VCaP (cell line): ENCODE results near the gene GYS1.

Source experiments
- H3K27ac ChIP-seq: fragments of 450-650 bp; 2 replicates; pipeline ENCODE4 v1.5.1; 2017
- TF ChIP-seq, protein P1 (sequence below): fragments of 450-650 bp; conservative IDR thresholded peaks from 2 replicates; pipeline ENCODE4 v1.5.1; 2017; ENCODE audit warnings: mild to moderate bottlenecking, moderate library complexity

The GYS1 gene

GRCh38 chr19:48959341-48960239 lies 33.5 kb downstream of the GYS1 start:
- TF ChIP-seq, protein P1, sequence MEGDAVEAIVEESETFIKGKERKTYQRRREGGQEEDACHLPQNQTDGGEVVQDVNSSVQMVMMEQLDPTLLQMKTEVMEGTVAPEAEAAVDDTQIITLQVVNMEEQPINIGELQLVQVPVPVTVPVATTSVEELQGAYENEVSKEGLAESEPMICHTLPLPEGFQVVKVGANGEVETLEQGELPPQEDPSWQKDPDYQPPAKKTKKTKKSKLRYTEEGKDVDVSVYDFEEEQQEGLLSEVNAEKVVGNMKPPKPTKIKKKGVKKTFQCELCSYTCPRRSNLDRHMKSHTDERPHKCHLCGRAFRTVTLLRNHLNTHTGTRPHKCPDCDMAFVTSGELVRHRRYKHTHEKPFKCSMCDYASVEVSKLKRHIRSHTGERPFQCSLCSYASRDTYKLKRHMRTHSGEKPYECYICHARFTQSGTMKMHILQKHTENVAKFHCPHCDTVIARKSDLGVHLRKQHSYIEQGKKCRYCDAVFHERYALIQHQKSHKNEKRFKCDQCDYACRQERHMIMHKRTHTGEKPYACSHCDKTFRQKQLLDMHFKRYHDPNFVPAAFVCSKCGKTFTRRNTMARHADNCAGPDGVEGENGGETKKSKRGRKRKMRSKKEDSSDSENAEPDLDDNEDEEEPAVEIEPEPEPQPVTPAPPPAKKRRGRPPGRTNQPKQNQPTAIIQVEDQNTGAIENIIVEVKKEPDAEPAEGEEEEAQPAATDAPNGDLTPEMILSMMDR, result no peak

DNA sequence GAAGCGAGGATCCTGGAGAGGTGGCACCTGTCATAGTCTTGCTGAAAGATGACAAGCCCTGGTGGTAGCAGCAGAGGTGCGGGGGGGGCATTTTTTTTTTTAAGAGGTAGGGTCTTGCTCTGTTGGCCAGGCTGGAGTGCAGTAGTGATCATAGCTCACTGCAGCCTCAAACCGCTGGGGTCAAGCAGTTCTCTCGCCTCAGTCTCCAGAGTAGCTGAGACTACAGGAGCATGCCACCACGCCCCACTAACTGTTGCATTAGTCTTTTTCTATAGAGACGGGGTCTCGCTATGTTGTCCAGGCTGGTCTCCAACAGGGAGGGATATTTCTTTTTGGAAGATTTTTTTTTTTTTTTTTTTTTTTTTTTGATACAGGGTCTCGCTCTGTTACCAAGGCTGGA lies 35.1 kb downstream of the GYS1 start:
- no peak overlapping the region for H3K27ac ChIP-seq
- TF ChIP-seq, protein P1, result no peak

More at GRCh38 chr19:48959341-48960239, 33.5 kb downstream of the GYS1 start:
- H3K27ac ChIP-seq, result no peak overlapping the region

DNA sequence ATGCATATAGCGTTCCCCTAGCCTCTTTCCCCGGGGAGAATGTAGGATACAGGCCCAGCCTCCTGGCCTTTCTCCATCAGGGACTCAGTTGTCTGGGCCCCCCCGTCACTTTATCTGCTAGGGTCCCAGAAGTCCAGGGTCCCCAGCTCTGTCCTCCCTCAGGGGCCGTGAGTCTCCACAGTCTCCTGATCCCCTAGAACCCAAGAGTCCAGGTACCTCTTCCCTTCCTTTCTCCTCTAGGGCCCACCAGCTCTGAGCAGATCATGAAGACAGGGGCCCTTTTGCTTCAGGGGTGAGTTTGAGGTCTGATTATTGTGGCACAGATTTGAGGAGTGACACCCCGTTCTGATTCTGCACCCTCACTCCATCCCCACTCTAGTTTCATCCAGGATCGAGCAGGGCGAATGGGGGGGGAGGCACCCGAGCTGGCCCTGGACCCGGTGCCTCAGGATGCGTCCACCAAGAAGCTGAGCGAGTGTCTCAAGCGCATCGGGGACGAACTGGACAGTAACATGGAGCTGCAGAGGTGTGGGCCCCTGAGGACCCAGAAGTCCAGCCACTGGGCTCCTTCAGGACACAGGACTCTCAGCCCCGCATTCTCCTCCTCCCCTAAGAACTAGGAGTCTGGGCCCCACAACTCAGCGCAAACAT lies 37.7 kb downstream of the GYS1 start:
- TF ChIP-seq, protein P1, result no peak
- peak overlapping the region; percentile 86 for H3K27ac ChIP-seq

DNA sequence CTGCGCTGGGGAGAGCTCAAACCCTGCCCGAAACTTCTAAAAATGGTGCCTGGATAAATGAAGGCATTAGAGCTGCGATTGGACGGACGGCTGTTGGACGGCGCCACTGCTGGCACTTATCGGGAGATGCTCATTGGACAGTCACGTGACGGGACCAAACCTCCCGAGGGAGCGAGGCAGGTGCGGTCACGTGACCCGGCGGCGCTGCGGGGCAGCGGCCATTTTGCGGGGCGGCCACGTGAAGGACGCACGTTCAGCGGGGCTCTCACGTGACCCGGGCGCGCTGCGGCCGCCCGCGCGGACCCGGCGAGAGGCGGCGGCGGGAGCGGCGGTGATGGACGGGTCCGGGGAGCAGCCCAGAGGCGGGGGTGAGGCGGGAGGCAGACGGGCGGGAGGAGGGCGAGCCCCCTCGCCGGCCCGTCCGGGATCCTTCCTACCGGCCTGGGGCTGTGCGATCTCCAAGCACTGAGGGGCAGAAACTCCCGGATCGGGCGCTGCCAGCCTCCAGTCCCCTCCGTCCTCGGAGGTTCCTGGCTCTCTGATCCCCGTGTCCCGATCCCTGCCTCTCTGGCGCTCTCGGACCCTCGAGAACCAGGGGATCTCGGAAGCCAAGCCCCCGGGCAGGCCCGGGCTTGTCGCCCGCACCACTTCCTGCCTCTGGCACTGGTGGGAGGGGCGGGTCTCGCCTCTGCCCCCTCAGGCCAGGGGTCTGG lies 38.4 kb downstream of the GYS1 start, which contains the start of gene BAX:
TSS of gene BAX (plus strand) at position 281 of the 713 bp plus-strand sequence. CDS start at position 335, 54 bp downstream.
- TF ChIP-seq, protein P1, result no peak
- peak within 1 kb of the TSS; percentile 86 for H3K27ac ChIP-seq

DNA sequence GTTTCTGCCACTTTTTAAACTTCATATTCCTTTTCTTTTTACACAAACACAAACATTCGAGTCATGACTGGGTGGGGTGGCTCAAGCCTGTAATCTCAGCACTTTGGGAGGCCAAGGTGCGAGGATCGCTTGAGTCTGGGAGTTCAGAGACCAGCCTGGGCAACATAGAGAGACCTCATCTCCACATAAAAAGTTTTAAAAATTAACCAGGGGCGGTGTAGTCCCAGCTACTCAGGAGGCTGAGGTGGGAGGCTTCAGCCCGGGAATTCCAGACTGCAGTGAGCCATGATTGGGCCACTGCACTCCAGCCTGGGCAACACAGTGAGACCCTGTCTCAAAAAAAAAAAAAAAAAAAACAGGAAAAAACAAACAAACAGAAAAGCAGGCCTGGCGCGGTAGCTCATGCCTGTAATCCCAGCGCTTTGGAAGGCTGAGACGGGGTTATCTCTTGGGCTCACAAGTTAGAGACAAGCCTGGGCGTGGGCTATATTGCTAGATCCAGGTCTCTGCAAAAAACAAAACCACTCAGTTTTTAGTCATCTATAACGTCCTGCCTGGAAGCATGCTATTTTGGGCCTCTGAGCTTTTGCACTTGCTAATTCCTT lies 39.0 kb downstream of the GYS1 start:
- H3K27ac ChIP-seq, result peak overlapping the region; percentile 86
- TF ChIP-seq, protein P1, result no peak

DNA sequence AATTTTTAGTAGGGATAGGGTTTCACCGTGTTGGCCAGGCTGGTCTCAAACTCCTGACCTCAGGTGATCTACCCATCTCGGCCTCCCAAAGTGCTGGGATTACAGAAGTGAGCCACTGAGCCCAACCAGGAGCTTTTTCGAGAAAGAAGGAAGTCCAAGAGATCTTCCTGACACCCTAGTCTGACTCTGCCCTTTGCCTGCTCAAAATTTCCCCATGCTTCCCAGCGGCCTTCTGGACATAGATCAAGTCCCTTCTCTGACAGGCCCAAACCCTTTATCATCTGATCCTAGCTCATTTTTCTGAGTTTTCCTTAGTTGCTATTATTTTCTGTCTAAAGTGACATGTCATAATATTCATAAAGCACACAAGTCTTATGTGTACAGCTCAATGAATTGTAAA lies 40.0 kb downstream of the GYS1 start:
- TF ChIP-seq, protein P1, result no peak
- peak overlapping the region; percentile 74; the same call in 1 of the 2 replicates for H3K27ac ChIP-seq
